WTC11 (cell line): ENCODE results near the gene ZFP36L2.

Experiments used
- AFF4 ChIP-seq: sonication (generic); formaldehyde crosslinking; IDR thresholded peaks from 2 replicates; pipeline ENCODE4 v1.8.1; 2023; ENCODE audit warnings: mild to moderate bottlenecking, missing genetic modification reagents, borderline replicate concordance
- CBFB ChIP-seq: sonication (generic); formaldehyde crosslinking; IDR thresholded peaks from 2 replicates; pipeline ENCODE4 v1.8.1; 2022; ENCODE audit warnings: mild to moderate bottlenecking, low read depth, missing genetic modification reagents
- CTCF ChIP-seq: fragments of 200-600 bp; IDR thresholded peaks from 2 replicates; pipeline ENCODE4 v1.8.0; 2022; ENCODE audit warnings: antibody characterized with exemption
- E2F1 ChIP-seq: sonication (generic); formaldehyde crosslinking; IDR thresholded peaks from 2 replicates; pipeline ENCODE4 v1.8.0; 2022; ENCODE audit warnings: mild to moderate bottlenecking, missing genetic modification reagents
- EMX1 ChIP-seq: fragments of 250-450 bp; sonication (Bioruptor Pico); IDR thresholded peaks from 2 replicates; pipeline ENCODE4 v1.8.0; 2021; ENCODE audit warnings: mild to moderate bottlenecking
- IRF2 ChIP-seq: sonication (generic); formaldehyde crosslinking; IDR thresholded peaks from 2 replicates; pipeline ENCODE4 v1.8.0; 2022; ENCODE audit warnings: low read depth, missing genetic modification reagents, borderline replicate concordance
- MAX ChIP-seq: sonication (generic); formaldehyde crosslinking; IDR thresholded peaks from 2 replicates; pipeline ENCODE4 v1.8.0; 2022; ENCODE audit warnings: mild to moderate bottlenecking, missing genetic modification reagents
- PRRX2 ChIP-seq: fragments of 250-450 bp; sonication (Bioruptor Pico); IDR thresholded peaks from 2 replicates; pipeline ENCODE4 v1.8.0; 2021; ENCODE audit warnings: mild to moderate bottlenecking
- SP1 ChIP-seq: sonication (generic); formaldehyde crosslinking; conservative IDR thresholded peaks from 2 replicates; pipeline ENCODE4 v1.8.1; 2022; ENCODE audit warnings: missing genetic modification reagents
- ZNF232 ChIP-seq: sonication (generic); formaldehyde crosslinking; IDR thresholded peaks from 2 replicates; pipeline ENCODE4 v1.8.0; 2022; ENCODE audit warnings: mild to moderate bottlenecking, missing genetic modification reagents
- ZNF512 ChIP-seq: sonication (generic); formaldehyde crosslinking; IDR thresholded peaks from 2 replicates; pipeline ENCODE4 v1.8.1; 2022; ENCODE audit warnings: missing genetic modification reagents, borderline replicate concordance
- ZNF671 ChIP-seq: fragments of 250-450 bp; sonication (Bioruptor Pico); IDR thresholded peaks from 2 replicates; pipeline ENCODE4 v1.8.0; 2021; ENCODE audit warnings: mild to moderate bottlenecking

GRCh38 chr2:43215673-43216255 lies 10.6 kb downstream of the ZFP36L2 start:
- TF ChIP-seq CTCF (no peak), AFF4 (no peak), ZNF512 (CRISPR knock-in tag) (no peak), E2F1 (CRISPR knock-in tag) (no peak), PRRX2 (no peak), EMX1 (CRISPR knock-in tag) (no peak), SP1 (no peak), MAX (CRISPR knock-in tag) (no peak), ZNF671 (CRISPR knock-in tag) (no peak), ZNF232 (CRISPR knock-in tag) (no peak), CBFB (no peak), IRF2 (CRISPR knock-in tag) (no peak)
